ENCODE measurements around the gene NDFIP2. TPM values are rescaled to one million over a fixed set of nuclear protein-coding genes. Genes with fewer than 3 reads are reported as not detected.
A peak's percentile ranks its signal among the peaks of the same experiment; 100 is the strongest.

The NDFIP2 gene
- total RNA-seq, 1 experiment from 2014 or later: 17.5 TPM

DNA sequence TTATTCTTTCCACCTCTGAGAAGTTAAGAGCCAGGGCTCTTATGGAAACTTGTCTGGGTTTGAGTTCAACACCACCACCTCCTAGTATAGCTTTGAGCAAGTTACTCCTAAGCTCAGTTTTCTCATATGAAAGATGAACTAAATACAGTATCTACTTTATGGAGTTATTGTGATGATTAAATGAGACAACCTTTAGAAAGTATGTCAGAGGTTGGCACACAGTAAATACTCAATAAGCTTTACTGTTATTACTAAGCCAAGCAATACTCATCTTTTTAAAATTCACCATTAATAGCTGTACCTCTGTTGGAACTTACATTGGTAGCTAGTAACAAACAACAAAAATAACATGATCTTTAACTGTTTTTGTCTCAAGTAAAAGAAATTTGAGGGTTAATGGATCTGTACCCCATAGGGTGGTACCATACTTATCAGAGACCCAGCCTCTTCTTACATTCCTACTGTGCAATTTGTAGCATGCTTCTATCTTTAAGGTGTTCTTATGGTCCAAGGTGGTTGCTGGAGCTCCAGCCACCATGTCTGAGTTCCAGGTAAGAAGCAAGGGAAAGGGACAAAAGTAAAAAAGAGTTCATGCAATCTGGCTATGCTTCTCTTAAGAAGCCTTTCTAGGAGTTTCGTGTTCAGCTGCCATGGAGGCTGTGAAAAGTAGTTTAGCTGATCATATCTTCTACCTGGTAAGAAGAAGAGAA lies 24.1 kb upstream of the NDFIP2 start:
- no peak for DNase-seq (ENCODE audit: low spot score)

DNA sequence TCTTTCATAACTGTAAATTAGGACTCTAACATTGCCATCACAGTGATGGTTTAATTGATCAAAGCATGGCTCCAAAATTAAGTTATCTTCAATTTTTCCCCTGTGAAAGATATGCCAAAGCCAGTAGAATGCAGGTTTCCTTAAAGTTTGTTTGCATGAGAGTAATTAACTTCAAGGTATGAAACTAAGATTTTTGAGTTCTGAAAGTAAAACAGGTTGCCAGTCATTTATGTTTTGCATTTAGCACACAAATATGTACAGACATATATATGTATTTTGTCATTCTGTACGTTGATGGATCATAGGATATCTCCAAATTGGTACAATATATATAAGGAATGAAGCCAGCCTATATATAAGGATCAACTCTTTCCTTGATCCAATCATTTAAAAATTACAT lies 23.6 kb upstream of the NDFIP2 start:
- no peak for DNase-seq (ENCODE audit: low spot score)
- in situ Hi-C loops (cut with HindIII; ENCODE audit: low sequenced_read_pairs): no loop called here

More for the DNA sequence above, 24.1 kb upstream of the NDFIP2 start:
- in situ Hi-C loops (cut with HindIII; ENCODE audit: low sequenced_read_pairs): no loop called here

DNA sequence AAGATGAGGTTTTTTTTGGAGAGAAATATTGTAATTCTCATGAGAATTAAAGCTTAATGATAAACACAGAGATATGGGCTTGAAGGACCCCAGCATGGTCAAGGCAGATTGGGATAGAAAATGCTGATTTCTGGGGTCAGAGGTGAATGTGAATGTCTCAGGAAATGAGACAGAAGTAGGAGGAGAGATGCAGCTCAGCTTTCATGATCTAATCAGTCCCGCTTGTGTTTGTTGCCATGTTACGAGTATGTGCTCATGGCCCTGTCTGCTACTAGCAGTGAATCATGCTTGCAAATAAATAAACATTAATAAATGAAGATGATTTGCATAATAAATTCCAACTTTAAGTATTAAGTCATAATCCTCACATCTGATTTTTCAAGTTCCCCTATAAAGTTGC lies 23.0 kb upstream of the NDFIP2 start:
- in situ Hi-C loops (cut with HindIII; ENCODE audit: low sequenced_read_pairs): no loop called here
- DNase-seq (ENCODE audit: low spot score): no peak

DNA sequence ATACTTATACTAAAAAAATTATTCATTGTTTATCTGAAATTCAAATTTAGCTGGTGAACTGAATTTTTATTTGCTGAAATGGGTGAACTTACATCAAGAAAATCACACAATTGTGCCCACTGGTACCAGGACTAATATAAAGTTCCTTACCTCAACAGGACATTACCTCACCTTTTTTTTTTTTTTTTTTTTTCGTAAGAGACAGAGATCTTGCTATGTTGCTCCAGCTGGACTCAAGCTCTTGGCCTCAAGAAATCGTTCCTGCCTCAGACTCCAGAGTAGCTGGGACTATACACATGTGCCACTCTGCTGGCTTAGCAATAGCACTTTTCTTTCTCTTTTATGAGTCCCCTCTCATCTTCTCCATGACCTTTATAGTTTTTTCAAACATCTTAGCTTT lies 22.5 kb upstream of the NDFIP2 start:
- no peak for DNase-seq (ENCODE audit: low spot score)
- in situ Hi-C loops (cut with HindIII; ENCODE audit: low sequenced_read_pairs): no loop called here

DNA sequence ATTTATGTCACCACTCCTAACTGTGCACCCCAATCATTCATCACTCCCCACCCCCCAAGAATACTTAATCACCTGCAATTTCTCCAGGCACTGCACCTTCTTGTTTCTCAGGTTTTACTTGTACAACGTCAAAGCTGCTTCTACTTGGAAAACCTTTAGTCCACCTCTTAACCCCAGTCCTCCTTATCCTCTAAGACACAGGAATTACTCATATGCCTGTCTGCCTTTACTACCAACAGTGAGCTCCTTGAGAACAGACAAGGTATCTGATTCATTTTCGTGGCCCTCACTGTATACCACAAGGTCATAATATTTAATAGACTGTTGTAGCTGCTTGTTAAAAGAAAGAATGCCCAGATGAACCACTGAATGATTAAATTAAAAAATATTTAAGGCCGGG lies 21.0 kb upstream of the NDFIP2 start:
- DNase-seq (ENCODE audit: low spot score): no peak
- in situ Hi-C loops (cut with HindIII; ENCODE audit: low sequenced_read_pairs): no loop called here

DNA sequence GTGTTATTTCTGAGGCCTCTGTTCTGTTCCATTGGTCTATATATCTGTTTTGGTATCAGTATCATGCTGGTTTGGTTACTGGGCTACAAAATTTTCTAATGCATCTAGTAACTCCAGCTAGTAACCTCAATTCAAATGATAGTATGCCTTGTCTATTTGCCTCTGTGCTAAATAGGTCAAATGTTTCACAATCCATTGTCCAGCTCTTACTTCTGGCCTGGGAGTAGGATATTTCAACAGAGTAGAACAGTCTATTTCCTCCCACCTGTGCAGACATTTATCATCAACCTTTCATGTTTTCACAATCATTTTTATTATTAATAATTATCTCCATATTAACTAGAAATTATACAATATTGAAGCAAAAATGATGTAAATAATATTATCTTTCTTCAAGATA lies 18.1 kb upstream of the NDFIP2 start:
- no peak for DNase-seq (ENCODE audit: low spot score)
- in situ Hi-C loops (cut with HindIII; ENCODE audit: low sequenced_read_pairs): no loop called here

DNA sequence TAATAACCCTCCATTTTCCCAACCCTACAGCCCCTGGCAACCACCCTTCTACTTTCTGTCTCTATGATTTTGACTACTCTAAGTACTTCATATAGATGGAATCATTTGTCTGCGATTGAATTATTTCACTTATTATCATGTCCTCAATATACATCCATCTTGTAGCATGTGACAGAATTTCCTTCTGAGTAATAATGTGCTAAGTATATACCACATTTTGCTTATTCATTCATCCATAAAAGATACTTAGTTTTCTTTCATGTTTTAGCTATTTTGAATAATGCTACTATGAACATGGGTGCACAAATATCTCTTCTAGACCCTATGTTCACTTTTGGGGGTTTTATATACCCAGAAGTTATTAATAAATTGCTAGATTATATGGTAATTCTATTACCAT lies 17.4 kb upstream of the NDFIP2 start:
- no peak for DNase-seq (ENCODE audit: low spot score)
- in situ Hi-C loops (cut with HindIII; ENCODE audit: low sequenced_read_pairs): no loop called here

DNA sequence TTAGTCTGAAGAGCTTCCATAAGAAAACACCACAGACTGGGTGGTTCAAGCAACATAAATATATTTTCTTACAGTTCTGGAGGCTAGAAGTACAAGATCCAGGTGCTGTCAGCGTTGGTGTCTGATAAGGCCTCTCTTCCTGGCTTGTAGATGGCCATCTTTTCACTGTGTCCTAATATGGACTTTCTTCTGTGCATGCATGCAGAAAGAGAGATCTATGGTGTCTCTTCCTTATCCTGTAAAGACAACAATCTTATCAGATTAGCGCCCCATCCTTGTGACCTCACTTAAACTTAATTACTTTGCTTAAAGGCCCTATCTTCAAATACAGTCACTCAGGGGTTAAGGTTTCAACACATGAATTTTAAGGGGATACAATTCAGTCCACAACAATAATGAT lies 14.1 kb upstream of the NDFIP2 start:
- in situ Hi-C loops (cut with HindIII; ENCODE audit: low sequenced_read_pairs): no loop called here

DNA sequence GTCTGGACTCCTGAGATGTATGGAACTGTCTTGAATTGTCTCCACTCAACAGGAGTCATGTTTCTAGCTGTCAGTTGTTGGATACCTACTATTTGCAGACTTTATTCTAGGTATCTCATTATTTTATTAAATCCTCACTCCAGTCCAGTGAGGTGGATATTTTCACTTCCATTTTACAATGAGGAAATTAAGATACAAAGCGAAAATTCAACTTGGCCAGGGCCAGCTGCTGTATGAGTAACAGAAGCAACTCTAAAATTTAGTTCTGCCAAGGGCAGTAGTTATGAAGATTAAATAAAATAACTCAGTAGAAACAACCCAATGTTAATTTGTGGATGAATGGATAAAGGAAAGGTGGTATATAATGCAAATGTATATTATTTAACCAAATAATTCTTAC lies 12.6 kb upstream of the NDFIP2 start:
- in situ Hi-C loops (cut with HindIII; ENCODE audit: low sequenced_read_pairs): no loop called here

More for the DNA sequence above, 14.1 kb upstream of the NDFIP2 start:
- no peak for DNase-seq (ENCODE audit: low spot score)

DNA sequence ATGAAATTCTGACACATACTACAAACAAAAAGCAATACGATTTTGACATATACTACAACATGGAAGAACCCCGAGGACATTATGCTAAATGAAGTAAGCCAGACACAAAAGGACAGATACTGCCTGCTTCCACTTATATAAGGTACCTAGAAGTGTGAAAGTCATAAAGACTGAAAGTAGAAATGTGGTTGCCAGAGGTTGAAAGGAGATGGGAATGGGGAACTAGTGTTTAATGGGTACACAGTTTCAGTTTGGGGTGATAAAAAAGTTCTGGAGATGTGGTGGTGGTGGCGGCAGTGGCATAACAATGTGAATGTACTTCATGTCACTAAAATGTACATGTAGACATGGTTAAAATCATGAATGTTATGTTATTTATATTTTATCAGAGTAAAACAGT lies 12.1 kb upstream of the NDFIP2 start:
- in situ Hi-C loops (cut with HindIII; ENCODE audit: low sequenced_read_pairs): no loop called here

More for the DNA sequence above, 12.6 kb upstream of the NDFIP2 start:
- DNase-seq (ENCODE audit: low spot score): no peak

DNA sequence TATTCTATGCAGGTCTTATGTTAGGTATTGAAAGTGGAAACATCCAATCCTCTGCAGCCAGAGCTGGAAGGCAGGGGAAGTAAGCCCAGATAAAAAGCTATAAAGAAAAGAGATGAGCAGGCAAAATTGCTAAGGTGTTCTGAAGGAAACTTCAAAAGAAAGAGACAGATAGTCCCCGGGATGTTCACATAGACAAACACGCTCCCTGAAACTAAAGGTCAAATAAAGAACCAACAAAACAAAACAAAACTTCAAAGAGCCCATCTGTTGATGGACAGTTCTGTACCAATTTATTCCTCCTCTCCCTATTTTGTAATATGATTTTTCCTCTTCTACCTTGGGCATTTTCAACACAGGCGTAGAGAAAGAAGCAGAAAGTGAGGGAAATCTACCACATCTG lies 11.3 kb upstream of the NDFIP2 start:
- in situ Hi-C loops (cut with HindIII; ENCODE audit: low sequenced_read_pairs): no loop called here

More for the DNA sequence above, 12.1 kb upstream of the NDFIP2 start:
- DNase-seq (ENCODE audit: low spot score): no peak

DNA sequence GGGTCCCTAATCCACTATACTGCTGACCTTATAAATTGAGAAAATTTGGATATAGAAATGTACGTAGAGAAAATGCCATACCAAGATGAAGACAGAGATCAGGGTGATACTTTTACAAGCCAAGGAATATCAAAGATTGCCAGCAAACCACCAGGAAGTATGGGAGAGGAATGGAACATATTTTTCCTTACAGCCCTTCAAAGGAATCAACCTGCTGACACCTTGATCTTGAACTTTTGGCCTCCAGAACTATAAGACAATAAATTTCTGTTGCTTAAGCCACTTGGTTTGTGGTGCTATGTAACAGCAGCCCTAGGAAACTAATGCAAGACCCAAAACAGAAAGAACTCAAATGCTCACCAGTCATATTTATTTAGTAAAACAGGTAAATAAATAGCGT lies 10.3 kb upstream of the NDFIP2 start:
- in situ Hi-C loops (cut with HindIII; ENCODE audit: low sequenced_read_pairs): no loop called here
- no peak for DNase-seq (ENCODE audit: low spot score)

More for the DNA sequence above, 11.3 kb upstream of the NDFIP2 start:
- DNase-seq (ENCODE audit: low spot score): no peak

DNA sequence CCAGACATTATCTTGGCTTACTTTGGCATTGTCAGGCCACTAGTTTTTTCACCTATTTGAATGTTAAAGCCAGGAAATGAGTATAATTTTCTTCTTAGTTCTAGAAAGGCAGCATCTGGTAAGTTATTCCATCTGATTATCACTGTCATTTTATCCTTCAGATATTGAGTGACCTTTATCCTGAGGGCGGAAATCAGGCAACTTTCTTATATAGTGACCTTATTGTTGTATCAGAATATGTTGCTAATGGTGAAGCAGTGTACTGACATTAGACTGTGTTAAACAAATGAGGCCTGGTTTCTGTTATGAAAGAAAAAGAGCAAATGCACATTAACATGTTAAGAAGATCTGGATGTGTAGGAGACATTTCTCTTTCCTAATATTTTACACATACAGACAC lies 5.4 kb upstream of the NDFIP2 start:
- no peak for DNase-seq (ENCODE audit: low spot score)
- in situ Hi-C loops (cut with HindIII; ENCODE audit: low sequenced_read_pairs): no loop called here

DNA sequence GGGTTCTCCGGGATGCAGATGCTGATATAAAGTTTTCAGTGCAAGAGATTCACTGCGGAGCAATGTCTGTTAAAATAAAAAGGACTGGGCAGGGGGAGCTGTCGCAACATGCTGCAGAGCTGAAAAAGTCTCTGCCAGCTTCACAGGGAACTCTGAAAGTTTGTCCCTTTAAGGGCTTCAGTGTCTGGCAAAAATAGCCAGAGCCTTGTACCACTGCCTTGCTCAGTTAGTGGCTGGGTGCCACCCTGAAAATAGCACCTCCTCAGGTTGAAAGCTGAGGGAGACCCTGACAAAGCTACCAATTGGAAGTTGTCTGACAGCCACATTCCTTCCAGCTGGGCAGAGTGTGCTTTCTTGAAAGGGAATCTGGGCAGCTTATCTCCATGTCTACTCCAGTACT lies 3.0 kb upstream of the NDFIP2 start:
- in situ Hi-C loops (cut with HindIII; ENCODE audit: low sequenced_read_pairs): no loop called here
- DNase-seq (ENCODE audit: low spot score): peak; percentile 19

DNA sequence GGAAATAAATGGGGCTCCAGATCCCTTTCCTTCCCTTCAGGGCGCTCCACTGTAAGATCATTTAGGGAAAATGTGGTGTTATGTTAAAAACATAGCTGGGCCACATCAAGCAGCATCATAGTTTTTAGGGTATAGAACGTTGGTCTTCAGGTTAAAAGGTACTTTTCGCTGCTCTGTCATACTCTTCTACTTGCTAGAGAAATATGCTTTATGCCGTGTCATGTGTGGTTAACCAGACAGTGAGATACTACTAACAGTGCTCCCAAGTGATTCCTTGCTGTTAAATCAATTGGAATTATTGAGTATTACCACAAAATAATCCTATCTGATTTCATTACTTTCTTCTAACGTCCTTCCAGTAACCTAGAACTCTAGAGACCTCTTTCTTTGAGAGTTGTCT lies 1.1 kb upstream of the NDFIP2 start:
- no peak for DNase-seq (ENCODE audit: low spot score)
- in situ Hi-C loops (cut with HindIII; ENCODE audit: low sequenced_read_pairs): no loop called here

DNA sequence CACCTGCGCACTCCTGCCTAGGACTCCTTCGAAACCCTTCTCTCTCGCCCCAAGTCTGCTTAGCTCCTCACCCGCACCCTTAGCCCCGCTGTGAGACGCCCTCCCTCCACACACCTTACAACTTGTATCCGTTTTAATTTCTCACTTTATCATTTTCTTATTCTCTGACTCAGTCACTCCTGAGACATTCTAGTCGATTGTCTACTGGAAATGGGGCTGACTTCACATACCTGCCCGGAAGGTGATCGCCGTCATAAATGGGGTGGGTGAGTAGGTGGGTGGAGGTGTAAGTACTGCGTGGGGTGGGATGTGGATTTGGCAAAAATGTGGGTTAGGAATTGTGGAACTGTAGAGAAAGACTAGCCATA lies 714 bp downstream of the NDFIP2 start:
- no peak for DNase-seq (ENCODE audit: low spot score)
- in situ Hi-C loops (cut with HindIII; ENCODE audit: low sequenced_read_pairs): no loop called here

DNA sequence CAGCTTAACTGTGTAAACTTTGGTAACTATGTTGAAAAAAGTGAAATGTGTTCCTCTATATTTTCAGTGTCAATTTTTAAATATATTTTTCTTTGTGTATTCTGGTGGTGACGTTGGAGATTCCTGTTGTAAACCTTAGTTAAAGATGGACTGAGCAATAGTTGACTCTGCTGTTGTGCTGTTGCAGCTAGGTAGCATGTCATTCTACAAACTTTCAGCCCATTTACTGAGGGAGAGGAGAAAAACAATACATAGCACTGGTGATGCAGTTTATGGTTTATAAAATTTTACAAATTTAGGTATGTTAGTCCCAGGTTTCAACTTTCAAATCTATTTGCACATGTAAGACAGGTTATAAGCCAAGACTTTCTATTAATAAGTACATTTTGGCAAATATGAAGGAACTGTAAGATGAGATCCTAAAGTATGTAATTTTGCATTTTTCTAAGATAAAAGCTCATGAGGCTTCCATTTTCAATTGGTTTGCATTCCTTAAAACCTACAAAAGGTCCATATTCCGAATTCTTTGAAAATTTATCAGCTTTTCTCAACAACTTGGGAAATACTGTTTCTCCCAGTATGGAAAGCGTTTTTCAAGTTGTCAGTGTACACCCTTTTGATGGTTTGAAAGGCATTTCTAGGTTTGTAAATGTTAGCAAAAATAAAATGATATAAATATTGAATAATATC lies 1.5 kb downstream of the NDFIP2 start:
- in situ Hi-C loops (cut with HindIII; ENCODE audit: low sequenced_read_pairs): no loop called here
- DNase-seq (ENCODE audit: low spot score): peak; percentile 5

DNA sequence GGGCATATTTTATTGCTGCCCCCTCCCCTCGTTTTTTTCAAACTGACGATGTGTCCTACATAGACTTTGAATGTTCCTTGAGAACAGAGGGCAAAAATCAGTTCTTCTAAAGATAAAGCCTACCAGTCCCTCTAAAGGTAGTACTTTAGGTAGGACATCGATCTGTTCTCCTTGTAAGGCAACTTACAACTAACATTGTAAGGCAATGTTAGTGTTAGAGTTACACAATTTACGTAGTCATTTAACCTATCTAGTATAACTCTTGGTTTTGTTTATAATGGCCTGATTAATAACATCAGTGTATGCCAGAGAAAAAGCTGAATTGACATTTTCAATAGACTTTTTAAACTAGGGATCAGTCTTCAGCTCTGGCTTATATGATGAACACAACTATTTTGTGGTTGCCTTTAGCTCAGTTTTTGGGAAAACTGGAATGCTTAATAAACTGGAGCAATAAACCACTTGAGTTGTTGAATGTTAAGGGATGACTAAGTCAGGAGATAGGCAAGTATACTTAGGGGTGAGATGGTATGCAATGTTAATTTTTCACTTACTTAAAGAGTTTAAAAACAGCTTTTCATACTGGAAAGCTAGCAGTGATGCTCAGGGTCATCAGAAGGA lies 2.2 kb downstream of the NDFIP2 start:
- in situ Hi-C loops (cut with HindIII; ENCODE audit: low sequenced_read_pairs): no loop called here
- DNase-seq (ENCODE audit: low spot score): no peak

DNA sequence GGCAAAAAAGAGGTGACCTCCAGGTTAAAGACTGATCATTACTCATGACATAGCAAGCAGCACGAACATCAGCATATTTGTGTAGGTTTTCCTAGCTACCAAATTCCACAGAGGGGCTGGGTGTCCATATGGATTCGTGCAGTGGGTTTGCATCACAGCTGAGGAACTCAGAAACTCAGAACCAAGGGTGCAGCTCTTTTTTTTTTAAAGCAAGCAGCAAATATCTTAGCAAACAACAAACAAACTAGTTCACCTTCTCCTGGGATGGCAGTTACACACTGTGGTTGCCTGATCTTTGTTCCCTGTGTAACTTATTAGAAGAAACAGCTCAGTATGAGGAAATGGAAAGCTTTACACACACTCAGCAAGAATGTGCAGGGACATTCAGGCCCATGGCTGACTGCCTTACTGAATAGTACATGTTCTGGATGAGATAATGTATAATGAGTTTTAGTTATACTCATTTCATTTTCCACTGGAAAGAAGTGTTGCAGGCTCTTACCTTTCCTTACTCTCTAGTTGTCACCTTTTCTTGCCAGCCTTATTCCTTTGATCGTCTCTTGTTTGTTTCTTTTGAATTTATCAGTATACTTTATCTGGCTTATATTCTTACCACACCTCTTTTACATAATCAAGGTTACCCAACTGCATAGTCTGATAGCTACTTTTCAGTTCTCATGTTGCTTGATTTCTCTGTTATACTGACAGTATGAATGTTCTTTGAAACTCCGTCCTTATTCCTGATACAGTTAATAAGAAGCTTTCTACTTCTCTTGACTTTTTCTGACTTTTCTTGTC lies 4.3 kb downstream of the NDFIP2 start:
- in situ Hi-C loops (cut with HindIII; ENCODE audit: low sequenced_read_pairs): no loop called here
- no peak for DNase-seq (ENCODE audit: low spot score)

Data from G401 (cell line).